Measurements from ENCODE around the gene TMEM14B.

The TMEM14B gene

DNA sequence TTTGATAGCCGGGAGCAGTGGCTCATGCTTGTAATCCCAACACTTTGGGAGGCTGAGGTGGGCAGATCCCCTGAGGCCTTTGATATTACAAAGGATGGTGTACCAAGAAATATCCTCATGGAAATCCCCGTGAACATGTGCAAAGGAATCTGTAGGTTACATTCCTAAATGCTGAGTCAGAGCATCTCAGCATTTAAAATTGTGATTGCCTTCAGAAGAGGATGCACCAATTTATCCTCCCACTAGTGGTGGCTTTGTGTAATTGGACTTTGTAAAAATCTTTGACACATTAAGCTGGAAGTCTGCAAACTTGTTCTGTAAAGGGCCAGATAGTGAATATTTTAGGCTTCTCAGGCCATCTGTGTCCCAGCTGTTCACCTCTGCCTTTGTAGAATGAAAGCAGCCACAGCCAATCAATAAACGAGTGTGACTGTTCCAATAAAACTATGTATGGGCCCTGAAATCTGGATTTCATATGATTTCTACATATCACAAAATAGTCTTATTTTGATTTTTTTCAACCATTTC lies 11.8 kb downstream of the TMEM14B start:
- no peak for TF ChIP-seq Cebpa-rat (IDR thresholded peaks at IDR 0.05)
- Histone ChIP-seq H4K20me1 (peaks cover 6 to 22% (median 13%) of the 10 kb centered on the region in 11 experiments; a peak in 13 of 22 replicates), H3K4me3 (no peak overlapping the region), H3K27ac (peak overlapping the region in 4 of 11 experiments; percentile 35 to 80 (median 56); a peak in 7 of 22 replicates), H3K27me3 (no peaks in the 10 kb centered on the region), H3K9me3 (replicated peaks in 1 of 11) (no peaks in the 10 kb centered on the region), H3K4me1 (peaks cover 0 to 10% (median 0%) of the 10 kb centered on the region in 10 experiments; a peak in 2 of 20 replicates), H3K9ac (peak overlapping the region in 1 of 11 experiments; percentile 39; a peak in 1 of 22 replicates), H3K36me3 (peaks cover 57 to 94% (median 75%) of the 10 kb centered on the region in 11 experiments), H3K4me2 (no peak overlapping the region)

DNA sequence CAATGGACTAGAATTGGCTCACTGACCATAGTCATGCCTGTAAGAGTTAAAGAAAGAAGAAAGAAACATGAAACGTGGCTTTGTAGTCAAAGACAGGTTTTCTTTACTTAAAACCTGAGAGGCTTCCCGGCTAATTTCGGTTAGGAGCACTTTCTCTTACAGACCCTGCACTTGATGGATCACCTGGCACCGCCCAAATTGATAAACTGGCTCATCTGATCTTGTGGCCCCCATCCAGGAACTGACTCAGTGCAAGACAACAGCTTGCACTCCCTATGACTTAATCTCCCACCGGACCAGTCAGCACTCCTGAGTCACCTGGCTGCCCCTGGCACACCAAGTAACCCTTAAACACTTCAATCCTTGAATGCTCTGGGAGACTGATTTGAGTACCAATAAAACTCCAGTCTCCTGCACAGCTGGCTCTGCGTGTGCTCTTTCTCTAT lies 12.3 kb downstream of the TMEM14B start:
- Histone ChIP-seq H3K9ac (no peak overlapping the region), H4K20me1 (peaks cover 2 to 16% (median 8%) of the 10 kb centered on the region in 11 experiments; a peak in 11 of 22 replicates), H3K27ac (peak overlapping the region in 1 of 11 experiments; percentile 80; a peak in 1 of 22 replicates), H3K4me1 (peaks cover 0 to 10% (median 0%) of the 10 kb centered on the region in 10 experiments; a peak in 2 of 20 replicates), H3K27me3 (no peaks in the 10 kb centered on the region), H3K4me3 (no peak overlapping the region), H3K4me2 (no peak overlapping the region), H3K36me3 (peaks cover 52 to 89% (median 71%) of the 10 kb centered on the region in 11 experiments), H3K9me3 (replicated peaks in 1 of 11) (no peaks in the 10 kb centered on the region)
- no peak for TF ChIP-seq Cebpa-rat (IDR thresholded peaks at IDR 0.05)

DNA sequence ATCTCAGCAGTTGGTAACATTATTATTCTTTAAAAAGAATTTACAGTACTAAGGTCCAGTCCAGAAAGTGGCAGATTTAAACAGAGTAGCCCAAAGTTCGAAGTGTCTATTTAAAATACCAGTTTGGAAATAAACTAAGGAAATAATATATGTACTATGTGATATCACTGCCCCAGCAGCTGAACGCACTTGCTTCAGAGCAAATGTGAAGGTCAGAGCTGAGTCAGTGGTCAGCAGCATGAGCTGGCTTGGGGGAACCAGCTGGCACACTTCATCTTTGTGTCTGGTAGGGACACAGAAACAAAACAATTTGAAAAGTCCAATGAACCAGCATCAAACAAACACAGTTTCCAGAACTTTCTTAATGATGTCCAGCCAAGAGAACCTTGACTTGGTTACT lies 15.4 kb downstream of the TMEM14B start:
- Histone ChIP-seq H3K27ac (no peak overlapping the region), H3K4me2 (no peak overlapping the region), H3K36me3 (peaks cover 21 to 64% (median 48%) of the 10 kb centered on the region in 11 experiments), H3K4me1 (peaks cover 0 to 10% (median 0%) of the 10 kb centered on the region in 10 experiments; a peak in 2 of 20 replicates), H3K9ac (no peak overlapping the region), H3K9me3 (replicated peaks in 1 of 11) (no peaks in the 10 kb centered on the region), H3K4me3 (no peak overlapping the region), H4K20me1 (peaks cover 0 to 8% (median 0%) of the 10 kb centered on the region in 11 experiments; a peak in 5 of 22 replicates), H3K27me3 (no peaks in the 10 kb centered on the region)
- no peak for TF ChIP-seq Cebpa-rat (IDR thresholded peaks at IDR 0.05)

- Histone ChIP-seq H3K27ac (no peak overlapping the region), H3K36me3 (peaks cover 16 to 44% (median 33%) of the 10 kb centered on the region in 11 experiments; a peak in 19 of 22 replicates), H3K9ac (no peak overlapping the region), H3K4me1 (no peaks in the 10 kb centered on the region), H3K9me3 (replicated peaks in 1 of 11) (no peaks in the 10 kb centered on the region), H3K4me3 (no peak overlapping the region), H3K4me2 (no peak overlapping the region), H4K20me1 (no peaks in the 10 kb centered on the region; a peak in 3 of 22 replicates), H3K27me3 (no peaks in the 10 kb centered on the region)
- no peak for TF ChIP-seq Cebpa-rat (IDR thresholded peaks at IDR 0.05)
Measured at GRCh38 chr6:10769419-10769818, 21.8 kb downstream of the TMEM14B start.

GRCh38 chr6:10771371-10771894 lies 23.8 kb downstream of the TMEM14B start:
- Histone ChIP-seq H3K27me3 (no peaks in the 10 kb centered on the region), H3K4me2 (no peak overlapping the region), H3K9me3 (replicated peaks in 1 of 11) (no peaks in the 10 kb centered on the region), H3K4me1 (no peaks in the 10 kb centered on the region), H3K36me3 (peaks cover 32 to 58% (median 48%) of the 10 kb centered on the region in 11 experiments), H3K4me3 (no peak overlapping the region), H3K9ac (no peak overlapping the region), H3K27ac (no peak overlapping the region), H4K20me1 (no peaks in the 10 kb centered on the region; a peak in 3 of 22 replicates)
- no peak for TF ChIP-seq Cebpa-rat (IDR thresholded peaks at IDR 0.05)

DNA sequence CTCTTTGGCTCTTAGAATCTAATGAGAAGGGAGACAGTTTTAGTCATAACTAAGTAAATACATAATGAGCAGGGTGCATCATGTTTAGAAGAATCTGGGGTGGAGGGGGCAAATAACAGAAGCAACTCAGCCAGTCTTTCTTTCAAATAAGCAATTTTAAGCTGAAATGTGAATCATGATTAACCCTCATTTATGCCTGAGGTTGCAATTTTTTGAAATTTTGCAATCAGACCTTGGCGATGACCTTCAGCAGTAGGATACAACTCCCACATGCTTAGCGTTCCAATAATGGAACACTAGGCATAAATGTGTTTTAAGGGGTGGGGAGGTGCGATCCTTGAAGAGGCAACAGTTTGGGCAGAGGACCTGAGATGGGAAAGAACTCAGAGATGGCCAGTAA lies 30.6 kb downstream of the TMEM14B start:
- Histone ChIP-seq H3K36me3 (peaks cover 18 to 47% (median 41%) of the 10 kb centered on the region in 11 experiments), H4K20me1 (no peaks in the 10 kb centered on the region), H3K4me3 (no peak overlapping the region), H3K4me2 (no peak overlapping the region), H3K9ac (no peak overlapping the region), H3K27me3 (no peaks in the 10 kb centered on the region), H3K27ac (no peak overlapping the region), H3K4me1 (peaks cover 0 to 6% (median 0%) of the 10 kb centered on the region in 10 experiments; a peak in 1 of 20 replicates), H3K9me3 (replicated peaks in 1 of 11) (no peaks in the 10 kb centered on the region)
- TF ChIP-seq Cebpa-rat (IDR thresholded peaks at IDR 0.05), result no peak

- Histone ChIP-seq H3K4me1 (peaks cover 0 to 6% (median 0%) of the 10 kb centered on the region in 10 experiments; a peak in 1 of 20 replicates), H3K27ac (no peak overlapping the region), H3K9me3 (replicated peaks in 1 of 11) (no peaks in the 10 kb centered on the region), H3K4me2 (no peak overlapping the region), H3K27me3 (no peaks in the 10 kb centered on the region), H3K36me3 (peaks cover 18 to 53% (median 41%) of the 10 kb centered on the region in 11 experiments; a peak in 21 of 22 replicates), H3K4me3 (no peak overlapping the region), H4K20me1 (no peaks in the 10 kb centered on the region), H3K9ac (no peak overlapping the region)
- no peak for TF ChIP-seq Cebpa-rat (IDR thresholded peaks at IDR 0.05)
Measured at GRCh38 chr6:10779076-10779475, 31.5 kb downstream of the TMEM14B start.

DNA sequence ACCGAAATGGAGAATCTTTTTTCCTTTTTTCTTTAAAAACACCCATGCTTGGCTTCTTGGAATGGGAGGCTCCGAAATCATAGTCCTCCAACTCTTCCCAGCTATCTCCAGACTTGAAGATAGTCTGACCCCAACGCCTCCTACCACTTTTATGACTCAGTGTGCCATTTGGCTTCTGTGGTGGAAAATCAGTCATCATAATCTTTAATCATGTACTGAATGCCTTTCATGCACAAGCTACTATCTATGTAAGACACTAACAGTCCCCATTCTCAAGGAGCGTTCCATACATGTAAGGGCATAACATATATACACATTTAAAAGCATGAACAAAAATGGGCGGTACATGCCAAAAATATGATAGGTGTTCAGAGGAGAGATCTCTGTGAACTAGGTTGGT lies 44.1 kb downstream of the TMEM14B start:
- Histone ChIP-seq H3K27me3 (no peaks in the 10 kb centered on the region), H3K4me3 (no peak overlapping the region), H3K27ac (no peak overlapping the region), H3K9me3 (replicated peaks in 1 of 11) (no peaks in the 10 kb centered on the region), H3K4me1 (no peaks in the 10 kb centered on the region), H4K20me1 (no peaks in the 10 kb centered on the region), H3K36me3 (peaks cover 0 to 36% (median 16%) of the 10 kb centered on the region in 11 experiments; a peak in 10 of 22 replicates), H3K4me2 (no peak overlapping the region), H3K9ac (no peak overlapping the region)
- no peak for TF ChIP-seq Cebpa-rat (IDR thresholded peaks at IDR 0.05)

DNA sequence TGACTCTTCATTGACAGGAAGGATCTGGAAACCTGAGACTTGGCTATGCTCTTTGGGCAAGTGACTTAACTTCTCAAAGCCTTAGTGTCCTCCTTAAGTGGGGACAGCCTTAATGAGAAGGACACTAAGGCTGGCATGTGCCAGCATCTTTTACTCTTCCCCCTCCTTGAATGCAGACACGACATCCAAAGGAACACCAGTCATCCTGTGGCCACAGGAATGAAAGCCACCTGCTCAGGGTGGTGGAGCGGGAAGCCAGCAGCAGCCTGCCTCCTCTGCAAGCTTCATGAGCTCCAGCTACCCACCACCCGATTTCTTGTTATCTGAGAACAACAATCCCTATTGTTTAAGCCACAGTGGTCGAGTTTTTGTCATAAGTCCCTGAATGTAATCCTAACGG lies 44.5 kb downstream of the TMEM14B start:
- Histone ChIP-seq H3K4me1 (no peaks in the 10 kb centered on the region), H4K20me1 (no peaks in the 10 kb centered on the region), H3K27me3 (no peaks in the 10 kb centered on the region), H3K4me3 (no peak overlapping the region), H3K4me2 (no peak overlapping the region), H3K9me3 (replicated peaks in 1 of 11) (no peaks in the 10 kb centered on the region), H3K27ac (no peak overlapping the region), H3K9ac (no peak overlapping the region), H3K36me3 (peaks cover 0 to 36% (median 16%) of the 10 kb centered on the region in 11 experiments; a peak in 10 of 22 replicates)
- no peak for TF ChIP-seq Cebpa-rat (IDR thresholded peaks at IDR 0.05)
